ENCODE results near the gene OR51A2.
"Not testable (repeated sequence)": the region's sequence is repeated elsewhere in the genome, so short reads cannot be mapped to it uniquely, and the experiment has no call there.

Gene OR51A2

GRCh38 chr11:4955613-4956012, at the start of gene OR51A2:
Gene OR51A2 (minus strand): TSS chr11:4955713. CDS start chr11:4955713, 0 bp downstream.
- not testable (repeated sequence) for DNase-seq

DNA sequence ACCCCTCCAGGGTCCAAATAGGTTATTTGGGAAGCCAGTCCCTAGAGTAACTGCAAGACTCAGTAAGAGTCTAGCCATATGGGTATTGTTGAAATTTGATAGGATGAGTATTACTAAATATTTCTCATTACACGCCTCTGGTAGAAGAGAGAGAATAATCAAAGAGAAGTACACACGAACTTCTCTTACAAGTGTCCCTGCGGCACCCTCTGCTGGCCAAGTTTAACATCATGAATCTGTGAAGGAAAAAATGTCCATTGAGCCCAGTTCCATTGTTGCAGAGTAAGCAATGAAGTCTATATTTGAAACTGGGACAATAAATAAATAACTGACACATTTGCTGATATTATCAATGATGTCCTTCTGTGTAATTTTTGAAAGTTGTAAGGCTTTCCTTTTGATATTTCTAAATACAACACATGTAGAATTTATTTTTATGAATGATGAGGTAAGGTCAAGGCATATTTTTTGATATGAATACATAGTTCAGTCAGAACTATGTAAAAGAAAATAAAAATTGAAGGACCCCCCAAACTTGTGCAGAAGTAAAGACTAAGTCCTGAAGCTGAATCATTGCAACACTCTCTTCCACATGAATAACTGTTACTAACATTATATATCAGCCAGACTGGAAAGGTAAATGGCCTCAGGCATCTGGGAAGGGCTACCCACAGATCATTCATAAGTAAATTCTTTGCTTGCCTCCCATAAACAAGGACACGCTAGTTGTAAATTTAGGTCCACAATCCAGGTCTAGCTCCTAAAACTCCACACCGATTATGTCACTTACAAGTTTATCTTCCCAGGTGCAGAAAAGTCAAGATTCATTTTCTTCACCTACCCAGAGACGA, 49.1 kb upstream of the OR51A2 start:
- no peak for DNase-seq

DNA sequence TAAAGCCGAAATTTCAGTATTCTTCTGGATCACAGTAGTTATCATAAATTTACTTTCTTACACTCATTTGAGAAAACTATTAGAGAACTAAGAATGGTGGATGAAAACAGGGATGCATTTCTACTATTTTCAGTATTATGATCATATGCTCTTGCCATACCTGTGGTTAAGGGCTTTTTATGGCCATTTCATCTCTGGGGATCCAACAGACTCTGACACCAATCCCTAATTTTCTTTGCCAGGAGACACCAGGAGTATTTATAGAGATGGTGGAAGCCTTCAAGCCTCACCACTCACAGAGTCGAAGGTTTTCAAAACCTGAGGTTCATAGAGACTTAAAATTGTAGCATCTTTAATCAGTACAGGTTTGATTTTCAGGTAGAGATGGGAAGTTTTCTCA, 39.0 kb upstream of the OR51A2 start, which contains the start of gene OR51L1:
TSS of gene OR51L1 (plus strand) at position 301 of the 400 bp plus-strand sequence. CDS start 4,132 bp downstream, outside the sequence.
- DNase-seq, result no peak

DNA sequence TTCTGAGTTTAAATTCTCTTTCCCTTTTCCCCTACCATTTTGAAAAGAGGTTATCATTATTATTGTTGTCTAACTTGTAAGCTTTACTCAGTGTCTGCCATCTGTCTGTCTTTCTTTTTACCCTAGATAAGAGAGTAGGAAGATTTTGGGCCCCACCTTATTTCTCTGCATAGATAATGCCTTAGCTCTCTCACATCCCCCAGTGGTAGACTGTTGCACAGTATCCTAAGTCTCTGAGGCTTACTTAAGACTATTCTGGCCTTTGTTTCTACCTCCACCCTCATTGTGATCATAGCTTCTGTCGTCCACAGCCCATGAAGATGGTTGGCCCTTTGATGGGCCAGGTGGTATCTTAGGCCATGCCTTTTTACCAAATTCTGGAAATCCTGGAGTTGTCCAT, 35.5 kb upstream of the OR51A2 start:
- DNase-seq, result no peak

DNA sequence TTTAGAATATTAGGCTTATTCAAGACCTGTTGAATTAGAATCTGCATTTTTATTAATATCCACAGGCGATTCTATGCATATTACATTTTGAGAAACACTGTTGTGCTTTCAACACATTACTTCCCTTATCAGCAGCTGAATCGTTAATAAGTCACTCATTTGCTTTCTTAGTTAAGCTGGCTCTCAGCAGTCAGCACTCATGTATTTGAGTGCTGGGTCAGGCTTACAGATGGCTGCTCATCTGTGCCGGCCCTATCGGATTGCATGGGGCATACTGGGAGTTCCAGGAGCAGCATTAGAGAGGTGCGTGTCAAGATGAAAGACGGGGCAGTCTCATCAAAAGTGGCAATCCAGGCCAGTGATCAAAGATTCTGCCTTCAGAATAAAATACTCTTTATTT, 28.3 kb upstream of the OR51A2 start:
- no peak for DNase-seq

GRCh38 chr11:4982678-4983077, 27.2 kb upstream of the OR51A2 start:
- no peak for DNase-seq

GRCh38 chr11:4979036-4979435, 23.5 kb upstream of the OR51A2 start:
- DNase-seq, result no peak

- DNase-seq, result no peak
These were observed 19.9 kb upstream of the OR51A2 start for GRCh38 chr11:4975436-4975835.

GRCh38 chr11:4962816-4963215, 7.3 kb upstream of the OR51A2 start:
- DNase-seq, result no peak

GRCh38 chr11:4960877-4961276, 5.4 kb upstream of the OR51A2 start:
- no peak for DNase-seq

GRCh38 chr11:4957396-4957795, 1.9 kb upstream of the OR51A2 start:
- DNase-seq, result no peak

GRCh38 chr11:4947505-4947904, 8.0 kb downstream of the OR51A2 start, which contains the start of gene OR51A4:
Gene OR51A4 (minus strand): TSS chr11:4947605. CDS start chr11:4947100, 505 bp downstream.
- no peak for DNase-seq

DNA sequence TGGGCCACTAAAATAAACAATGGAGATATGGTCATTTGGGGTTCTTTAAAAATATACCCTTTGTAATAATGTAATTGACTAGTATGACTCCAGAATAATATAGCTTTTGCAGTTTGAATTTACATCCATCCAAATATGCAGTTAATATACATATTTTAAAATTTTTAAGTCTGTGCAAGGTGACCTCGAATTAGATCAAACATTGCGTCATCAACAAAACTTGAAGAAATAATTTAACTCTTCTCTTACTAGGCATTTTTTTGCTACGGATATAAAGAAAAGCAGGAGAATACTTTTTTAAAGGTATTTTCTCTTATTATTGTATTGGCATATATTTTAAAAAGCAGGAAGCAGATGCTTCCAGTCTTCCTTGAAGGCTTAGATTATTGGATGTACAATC, 18.8 kb downstream of the OR51A2 start:
- DNase-seq, result no peak

DNA sequence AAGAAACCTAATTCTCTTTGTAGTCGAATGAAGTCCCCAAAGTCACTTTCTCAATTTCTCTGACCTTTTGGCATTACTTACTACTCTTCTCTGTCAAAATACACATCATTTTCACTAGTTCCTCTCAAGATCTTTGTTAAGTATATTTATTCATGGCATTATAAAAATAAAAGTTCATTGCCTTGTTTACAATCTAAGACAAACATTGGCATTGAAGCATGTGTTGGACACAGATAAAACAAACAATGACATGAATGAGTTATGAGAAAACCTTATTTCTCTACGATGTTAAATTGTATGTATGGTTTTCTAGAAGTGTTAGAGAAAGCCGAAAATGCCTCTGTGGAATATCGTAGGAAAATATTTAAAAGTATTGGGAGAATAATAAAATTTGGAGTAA, 22.8 kb downstream of the OR51A2 start:
- DNase-seq, result no peak

- no peak for DNase-seq
These were observed 28.9 kb downstream of the OR51A2 start for GRCh38 chr11:4926608-4927007.

- DNase-seq, result no peak
These were observed 31.3 kb downstream of the OR51A2 start, which contains the start of gene OR51G1 for GRCh38 chr11:4924239-4924638. Gene OR51G1 (minus strand): TSS chr11:4924339. CDS start chr11:4924339, 0 bp downstream.

GRCh38 chr11:4922304-4922703, 33.2 kb downstream of the OR51A2 start:
- DNase-seq, result no peak

DNA sequence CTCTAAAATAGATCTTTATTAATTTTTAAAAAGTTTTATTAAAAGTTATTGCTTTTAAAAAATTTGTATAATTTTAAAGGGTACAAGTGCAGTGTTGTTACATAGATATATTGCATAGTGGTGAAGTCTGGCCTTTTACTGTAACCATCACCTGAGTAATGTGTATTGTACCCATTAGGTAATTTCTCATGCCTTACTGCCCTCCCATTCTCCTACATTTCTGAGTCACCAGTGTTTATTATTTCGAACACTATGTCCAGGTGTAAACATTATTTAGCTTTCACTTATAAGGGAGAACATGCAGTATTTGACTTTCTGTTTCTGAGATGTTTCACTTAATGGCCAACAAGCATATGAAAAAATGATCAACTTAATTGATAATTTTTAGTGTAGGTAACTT, 33.7 kb downstream of the OR51A2 start:
- no peak for DNase-seq

DNA sequence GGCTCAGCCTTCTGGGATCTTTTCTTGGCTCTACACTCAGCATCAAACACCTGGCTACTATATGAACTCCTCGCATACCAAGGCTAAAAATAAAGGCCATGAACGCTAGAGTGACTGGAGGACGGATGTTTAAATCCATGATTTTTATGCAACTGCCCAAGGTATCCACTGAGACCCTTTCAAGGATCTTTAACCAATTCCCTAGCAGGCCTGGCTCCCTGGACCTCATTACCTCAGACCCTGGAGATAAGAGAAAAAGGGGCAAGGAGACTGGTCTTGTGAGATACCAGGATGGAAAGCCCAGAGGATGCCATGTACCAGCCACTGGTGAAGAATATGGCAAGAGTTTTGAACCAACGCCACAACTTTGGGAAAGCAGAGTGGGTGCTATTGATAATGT, 36.3 kb downstream of the OR51A2 start, which contains the start of gene OR51G2:
TSS of gene OR51G2 (minus strand) at position 101 of the 400 bp plus-strand sequence. CDS start 3,687 bp downstream, outside the sequence.
- no peak for DNase-seq

DNA sequence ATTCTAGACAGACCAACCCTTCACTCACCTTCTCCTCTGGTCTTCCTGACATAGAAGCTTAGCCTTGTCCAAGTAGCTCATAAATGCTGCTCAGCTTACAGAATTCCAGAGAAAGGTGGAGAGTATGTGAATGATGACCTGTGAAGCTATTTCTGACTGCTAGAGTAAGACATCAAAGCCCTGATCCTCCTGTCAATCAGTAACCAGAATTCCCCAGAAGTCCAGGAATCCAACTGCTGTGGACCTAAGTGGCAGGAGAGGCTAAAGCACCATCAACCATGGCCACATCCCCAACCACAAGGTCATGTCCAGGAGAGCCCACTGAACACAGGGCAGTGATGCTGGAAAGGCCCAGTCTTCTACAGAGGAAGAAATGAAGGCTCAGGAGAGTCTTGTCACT, 38.9 kb downstream of the OR51A2 start:
- no peak for DNase-seq

Measured in T1000 (cell line).